D721Med (cell line): ENCODE results near the gene EXOC4.

Source experiments
- DNase-seq: peaks from one replicate; pipeline ENCODE4 v3.0.0; 2011; ENCODE audit warnings: low spot score; ENCODE audit not compliant: insufficient read length
- FAIRE-seq: peaks from 2 replicates; lab custom pipeline; 2011; peaks lifted over from hg19 to GRCh38; lab: Jason Lieb, UNC
- TF ChIP-seq, protein P1 (sequence below): IDR thresholded peaks from 2 replicates; pipeline ENCODE4 v1.5.1; 2012; ENCODE audit warnings: mild to moderate bottlenecking, control low read depth; ENCODE audit not compliant: insufficient read depth; ENCODE audit errors: missing control alignments

The EXOC4 gene

GRCh38 chr7:133784486-133785001 is 531.7 kb downstream of the EXOC4 start:
- TF ChIP-seq, protein P1, sequence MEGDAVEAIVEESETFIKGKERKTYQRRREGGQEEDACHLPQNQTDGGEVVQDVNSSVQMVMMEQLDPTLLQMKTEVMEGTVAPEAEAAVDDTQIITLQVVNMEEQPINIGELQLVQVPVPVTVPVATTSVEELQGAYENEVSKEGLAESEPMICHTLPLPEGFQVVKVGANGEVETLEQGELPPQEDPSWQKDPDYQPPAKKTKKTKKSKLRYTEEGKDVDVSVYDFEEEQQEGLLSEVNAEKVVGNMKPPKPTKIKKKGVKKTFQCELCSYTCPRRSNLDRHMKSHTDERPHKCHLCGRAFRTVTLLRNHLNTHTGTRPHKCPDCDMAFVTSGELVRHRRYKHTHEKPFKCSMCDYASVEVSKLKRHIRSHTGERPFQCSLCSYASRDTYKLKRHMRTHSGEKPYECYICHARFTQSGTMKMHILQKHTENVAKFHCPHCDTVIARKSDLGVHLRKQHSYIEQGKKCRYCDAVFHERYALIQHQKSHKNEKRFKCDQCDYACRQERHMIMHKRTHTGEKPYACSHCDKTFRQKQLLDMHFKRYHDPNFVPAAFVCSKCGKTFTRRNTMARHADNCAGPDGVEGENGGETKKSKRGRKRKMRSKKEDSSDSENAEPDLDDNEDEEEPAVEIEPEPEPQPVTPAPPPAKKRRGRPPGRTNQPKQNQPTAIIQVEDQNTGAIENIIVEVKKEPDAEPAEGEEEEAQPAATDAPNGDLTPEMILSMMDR: no peak
- FAIRE-seq: no peak
- no peak for DNase-seq

DNA sequence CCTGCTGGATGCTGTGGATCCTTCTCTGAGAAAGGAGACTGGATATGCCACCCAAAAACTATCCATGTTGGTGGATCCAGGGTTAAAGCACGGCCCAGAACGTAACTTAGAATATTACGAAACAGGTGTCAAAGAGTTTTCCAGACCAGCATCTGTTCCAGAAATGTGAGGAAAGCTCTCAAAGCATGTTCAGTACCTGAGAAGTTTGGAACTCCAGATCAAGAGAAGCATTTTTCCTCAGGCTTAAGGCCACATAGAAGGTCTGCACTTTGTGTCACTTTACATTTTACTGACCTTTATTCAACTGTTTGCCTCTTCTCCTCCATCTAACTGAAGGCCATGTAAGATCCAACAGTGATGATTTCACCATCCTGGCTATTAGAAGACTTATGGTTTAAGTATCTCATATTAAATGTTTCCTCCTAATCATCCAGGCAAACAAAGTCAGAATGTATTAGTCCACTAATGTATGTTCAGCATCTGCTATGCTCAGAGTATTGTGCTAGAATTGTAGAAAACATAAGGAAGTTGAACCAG is 533.6 kb downstream of the EXOC4 start:
- TF ChIP-seq, protein P1: no peak
- FAIRE-seq: no peak
- no peak for DNase-seq

DNA sequence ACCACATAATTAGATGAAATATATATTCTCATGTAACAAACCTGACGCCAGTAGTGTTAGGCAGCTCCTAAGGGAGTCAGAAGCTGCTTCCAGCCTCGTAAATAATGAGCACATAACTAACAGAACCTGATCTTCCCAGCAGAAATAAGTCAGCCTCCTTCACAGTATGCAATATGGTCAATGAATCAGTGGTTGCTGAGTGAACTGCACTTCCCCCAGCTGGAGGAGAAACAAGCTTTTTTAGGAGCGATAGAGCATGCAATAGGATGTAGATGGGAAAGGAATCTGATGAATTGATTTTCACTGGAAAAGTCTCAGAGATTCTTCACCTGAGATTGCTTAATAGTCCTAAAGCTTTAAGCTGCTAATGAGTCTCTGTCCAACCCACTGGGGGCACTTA is 537.1 kb downstream of the EXOC4 start:
- FAIRE-seq (no peak), DNase-seq (no peak)
- TF ChIP-seq, protein P1: no peak

GRCh38 chr7:133790911-133791310 is 538.0 kb downstream of the EXOC4 start:
- FAIRE-seq (no peak), DNase-seq (no peak)
- TF ChIP-seq, protein P1: no peak

DNA sequence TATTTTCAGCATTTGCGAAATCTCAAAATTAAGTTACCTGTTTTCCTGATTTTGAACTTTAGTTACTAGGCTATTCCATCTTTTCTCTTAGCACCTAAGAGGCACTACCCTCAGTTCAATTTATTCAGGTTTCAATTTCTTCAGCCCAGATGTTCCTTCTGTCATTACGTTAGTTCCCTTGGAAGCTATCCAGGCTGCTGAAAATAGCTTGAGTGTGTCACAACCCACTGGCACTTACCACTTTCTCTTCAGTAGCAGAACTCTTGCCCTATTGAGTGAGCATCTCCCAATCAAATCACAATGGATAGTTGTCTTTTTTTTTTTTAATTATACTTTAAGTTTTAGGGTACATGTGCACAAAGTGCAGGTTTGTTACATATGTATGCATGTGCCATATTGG is 541.6 kb downstream of the EXOC4 start:
- FAIRE-seq: no peak
- TF ChIP-seq, protein P1: no peak
- no peak for DNase-seq

DNA sequence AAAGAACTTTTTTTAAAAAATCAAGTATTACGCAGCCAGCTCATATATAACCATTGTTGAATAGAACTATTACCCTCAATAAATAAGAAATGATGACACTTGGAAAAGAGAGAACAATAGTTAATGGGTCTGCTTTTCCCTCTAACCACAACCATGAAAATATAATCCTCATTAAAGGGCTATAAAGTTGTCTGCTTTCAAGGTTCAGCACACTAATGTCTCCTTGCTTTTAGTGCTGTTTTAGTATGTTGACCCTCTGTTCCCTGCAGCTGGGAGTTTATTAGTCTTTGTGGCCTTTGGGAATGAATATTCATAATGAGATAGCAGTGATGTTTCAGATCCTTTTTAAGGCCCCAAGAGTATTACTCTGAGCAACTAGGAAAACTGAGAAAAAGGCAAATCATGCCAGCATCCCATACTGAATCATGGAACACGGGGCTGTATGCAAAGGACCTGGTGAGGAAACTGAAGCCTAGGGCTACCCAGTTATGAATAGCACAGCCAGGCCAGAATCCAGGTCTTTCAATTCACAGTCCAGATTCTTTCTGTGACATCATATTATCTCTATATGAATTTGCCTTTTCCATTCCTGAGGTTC is 542.3 kb downstream of the EXOC4 start:
- FAIRE-seq (no peak), DNase-seq (no peak)
- TF ChIP-seq, protein P1: no peak
